IMR-90 (cell line): ENCODE data around the gene C6orf47. TPM values are rescaled to one million over a fixed set of nuclear protein-coding genes. Genes with fewer than 3 reads are reported as not detected.

Experiments used
- ATAC-seq: fragments of 200-7000 bp; cut with Tn5 transposase; 2 replicates; pipeline ENCODE4 v1.9.1; 2020; ENCODE audit warnings: low read depth, mild to moderate bottlenecking, moderate library complexity
- BruUV-seq: library from RNA; stranded (reverse); fragments of 400-500 nt; replicated peaks from 2 replicates; lab custom pipeline; 2021; lab: Mats Ljungman, UMichigan
- CTCF ChIA-PET: fragments of 300-600 bp; formaldehyde crosslinking; extraction: SDS; loops from one replicate; lab custom pipeline; 2021; ENCODE audit warnings: antibody characterized with exemption; lab: Yijun Ruan, JAX
- POLR2A ChIA-PET: fragments of 300-600 bp; sonication (Branson Sonifier 250); formaldehyde crosslinking; loops from one replicate; lab custom pipeline; 2022; ENCODE audit warnings: antibody characterized with exemption; ENCODE audit not compliant: unreplicated experiment; lab: Charles Lee
- DNase-seq: peaks from one replicate; pipeline ENCODE4 v3.0.0; 2013
- H2AFZ ChIP-seq: replicated peaks from 2 replicates; pipeline ENCODE3; 2013; ENCODE audit warnings: low read length, mild to moderate bottlenecking; ENCODE audit not compliant: poor library complexity
- H2AK5ac ChIP-seq: 2 replicates; pipeline ENCODE4 v1.6.1; 2013; ENCODE audit warnings: low read depth, low read length, inconsistent platforms
- H2AK9ac ChIP-seq: replicated peaks from 2 replicates; pipeline ENCODE3; 2013; ENCODE audit warnings: mild to moderate bottlenecking, low read depth, low read length, moderate library complexity; ENCODE audit not compliant: poor library complexity
- H2BK120ac ChIP-seq: 2 replicates; pipeline ENCODE4 v1.6.1; 2013; ENCODE audit warnings: low read depth, low read length, inconsistent platforms
- H2BK15ac ChIP-seq: 3 replicates; pipeline ENCODE4 v1.6.1; 2013; ENCODE audit warnings: low read depth, low read length, inconsistent platforms
- H2BK20ac ChIP-seq: 2 replicates; pipeline ENCODE4 v1.6.1; 2013; ENCODE audit warnings: low read depth, mild to moderate bottlenecking, inconsistent platforms, low read length, moderate library complexity
- H2BK5ac ChIP-seq: 2 replicates; pipeline ENCODE4 v1.6.1; 2013; ENCODE audit warnings: mild to moderate bottlenecking, low read depth, low read length, inconsistent platforms; ENCODE audit not compliant: poor library complexity, severe bottlenecking
- H3K14ac ChIP-seq: replicated peaks from 2 replicates; pipeline ENCODE4 v1.6.1; 2013; ENCODE audit warnings: low read depth, low read length, inconsistent platforms
- H3K18ac ChIP-seq: 2 replicates; pipeline ENCODE4 v1.6.1; 2013; ENCODE audit warnings: low read depth, low read length, control low read depth
- H3K23ac ChIP-seq: 2 replicates; pipeline ENCODE4 v1.6.1; 2013; ENCODE audit warnings: low read depth, low read length, inconsistent platforms
- H3K27ac ChIP-seq: 2 replicates; pipeline ENCODE4 v1.5.1; 2013; ENCODE audit warnings: mild to moderate bottlenecking, control low read depth, low read length; ENCODE audit not compliant: insufficient read depth
- H3K27me3 ChIP-seq: 2 replicates; pipeline ENCODE4 v1.6.1; 2013; ENCODE audit warnings: low read length; ENCODE audit not compliant: control insufficient read depth, insufficient read depth
- H3K36me3 ChIP-seq: 2 replicates; pipeline ENCODE4 v1.6.1; 2013; ENCODE audit warnings: low read length, mixed read lengths; ENCODE audit not compliant: control insufficient read depth, insufficient read depth
- H3K4ac ChIP-seq: 2 replicates; pipeline ENCODE4 v1.6.1; 2013; ENCODE audit warnings: low read depth, low read length, inconsistent platforms
- H3K4me1 ChIP-seq: 2 replicates; pipeline ENCODE4 v1.6.1; 2013; ENCODE audit warnings: low read length, mixed read lengths; ENCODE audit not compliant: control insufficient read depth, insufficient read depth
- H3K4me2 ChIP-seq: 2 replicates; pipeline ENCODE4 v1.6.1; 2013; ENCODE audit warnings: low read depth, mild to moderate bottlenecking, control low read depth, low read length, moderate library complexity
- H3K4me3 ChIP-seq: 2 replicates; pipeline ENCODE4 v1.5.1; 2013; ENCODE audit warnings: low read depth, mild to moderate bottlenecking, control low read depth, low read length, moderate library complexity; ENCODE audit not compliant: insufficient read depth
- H3K56ac ChIP-seq: 2 replicates; pipeline ENCODE4 v1.6.1; 2013; ENCODE audit warnings: low read length, inconsistent platforms; ENCODE audit not compliant: insufficient read depth; ENCODE audit errors: extremely low read depth
- H3K79me1 ChIP-seq, 2 experiments: 2 replicates each; pipeline ENCODE4 v1.6.1; 2013; ENCODE audit warnings: low read length in 2 of 2, inconsistent platforms in 1 of 2, low read depth in 1 of 2
- H3K9ac ChIP-seq: 2 replicates; pipeline ENCODE4 v1.6.1; 2013; ENCODE audit warnings: low read depth, low read length, control low read depth
- H3K9me1 ChIP-seq: 2 replicates; pipeline ENCODE4 v1.6.1; 2013; ENCODE audit warnings: low read length, inconsistent platforms; ENCODE audit not compliant: insufficient read depth
- H3K9me3 ChIP-seq: 2 replicates; pipeline ENCODE4 v1.6.1; 2013; ENCODE audit warnings: low read length; ENCODE audit not compliant: control insufficient read depth, insufficient read depth
- H4K20me1 ChIP-seq: 2 replicates; pipeline ENCODE4 v1.6.1; 2013; ENCODE audit warnings: low read length, inconsistent platforms; ENCODE audit not compliant: insufficient read depth
- H4K5ac ChIP-seq: 2 replicates; pipeline ENCODE4 v1.6.1; 2013; ENCODE audit warnings: mild to moderate bottlenecking, low read depth, low read length, control low read depth
- H4K8ac ChIP-seq, 2 experiments: 2 replicates each; pipeline ENCODE4 v1.6.1; 2013; ENCODE audit warnings: low read depth in 2 of 2, low read length in 2 of 2, control low read depth in 1 of 2, inconsistent platforms in 1 of 2
- H4K91ac ChIP-seq: 2 replicates; pipeline ENCODE4 v1.6.1; 2013; ENCODE audit warnings: low read depth, low read length, inconsistent platforms; ENCODE audit not compliant: insufficient read depth
- CEBPB ChIP-seq: IDR thresholded peaks from 2 replicates; pipeline ENCODE4 v1.6.1; 2012; ENCODE audit warnings: low read depth, low read length, improper control_type of control experiment
- FOS ChIP-seq: fragments of 150-350 bp; IDR thresholded peaks from 2 replicates; pipeline ENCODE4 v1.6.1; 2016; ENCODE audit warnings: low read depth, low read length
- MAFK ChIP-seq: IDR thresholded peaks from 2 replicates; pipeline ENCODE4 v1.6.1; 2012; ENCODE audit warnings: low read depth, low read length, improper control_type of control experiment
- MAZ ChIP-seq: IDR thresholded peaks from 2 replicates; pipeline ENCODE4 v1.6.1; 2012; ENCODE audit warnings: low read depth, mild to moderate bottlenecking, low read length, improper control_type of control experiment, moderate library complexity, borderline replicate concordance
- MXI1 ChIP-seq: IDR thresholded peaks from 2 replicates; pipeline ENCODE4 v1.6.1; 2012; ENCODE audit warnings: low read depth, mild to moderate bottlenecking, low read length, moderate library complexity, borderline replicate concordance
- NFE2L2 ChIP-seq: fragments of 150-350 bp; IDR thresholded peaks from 2 replicates; pipeline ENCODE4 v1.6.1; 2016; ENCODE audit warnings: low read depth, mild to moderate bottlenecking, low read length
- POLR2A ChIP-seq: IDR thresholded peaks from 2 replicates; pipeline ENCODE4 v1.6.1; 2012; ENCODE audit warnings: mild to moderate bottlenecking, low read depth, low read length
- RCOR1 ChIP-seq: IDR thresholded peaks from 2 replicates; pipeline ENCODE4 v1.6.1; 2012; ENCODE audit warnings: mild to moderate bottlenecking, low read length, improper control_type of control experiment; ENCODE audit not compliant: insufficient replicate concordance
- RFX5 ChIP-seq: IDR thresholded peaks from 2 replicates; pipeline ENCODE4 v1.8.0; 2012; ENCODE audit warnings: low read depth, mild to moderate bottlenecking, low read length, moderate library complexity
- SMC3 ChIP-seq: fragments of 150-350 bp; IDR thresholded peaks from 2 replicates; pipeline ENCODE4 v1.6.1; 2016; ENCODE audit warnings: low read depth, mild to moderate bottlenecking, antibody characterized with exemption, low read length, moderate library complexity
- WGBS, 2 experiments: methylation state at CpG; one replicate each; pipeline versions ENCODE4 v1.1.5 to v1.1.7; 2013; ENCODE audit warnings: missing lambda C conversion rate in 2 of 2; ENCODE audit not compliant: insufficient read length in 1 of 2; ENCODE audit errors: extremely low coverage in 2 of 2; 5-methylcytosine and 5-hydroxymethylcytosine counted together
- dilution Hi-C: fragments of 300-500 bp; cut with HindIII; formaldehyde crosslinking; loops from one replicate; pipeline ENCODE4 v1.14.3; 2018; ENCODE audit warnings: low sequenced_read_pairs; ENCODE audit not compliant: unreplicated experiment
- in situ Hi-C: fragments of 300-500 bp; cut with MboI; formaldehyde crosslinking; loops from 3 replicates; pipeline ENCODE4 v1.14.3; 2019; ENCODE audit warnings: low sequenced_read_pairs, inconsistent platforms, mixed read lengths
- intact Hi-C: fragments of 100-400 bp; cut with micrococcal nuclease; formaldehyde crosslinking; loops from 2 replicates; pipeline ENCODE4 v1.10.0; 2022
- polyA plus RNA-seq, 3 experiments: library from polyadenylated mRNA; depleted of rRNA; stranded (reverse); fragments of >200 nt; gene quantifications; 2 replicates each; pipeline ENCODE4 v1.2.3, GENCODE V29; 2012; ENCODE audit warnings: low replicate concordance in 1 of 3
- total RNA-seq: library from RNA; depleted of rRNA; stranded (reverse); fragments of >200 nt; gene quantifications from 2 replicates; pipeline ENCODE4 v1.2.3, GENCODE V29; 2012
- TF ChIP-seq, protein P1 (sequence below): fragments of 150-350 bp; IDR thresholded peaks from 2 replicates; pipeline ENCODE4 v1.6.1; 2016; ENCODE audit warnings: low read depth, mild to moderate bottlenecking, low read length, moderate library complexity, borderline replicate concordance

C6orf47 gene
- total and polyA plus RNA-seq, 2 of the 4 experiments (the other 2 are of a cell fraction), result 8.9 to 14.2 TPM

DNA sequence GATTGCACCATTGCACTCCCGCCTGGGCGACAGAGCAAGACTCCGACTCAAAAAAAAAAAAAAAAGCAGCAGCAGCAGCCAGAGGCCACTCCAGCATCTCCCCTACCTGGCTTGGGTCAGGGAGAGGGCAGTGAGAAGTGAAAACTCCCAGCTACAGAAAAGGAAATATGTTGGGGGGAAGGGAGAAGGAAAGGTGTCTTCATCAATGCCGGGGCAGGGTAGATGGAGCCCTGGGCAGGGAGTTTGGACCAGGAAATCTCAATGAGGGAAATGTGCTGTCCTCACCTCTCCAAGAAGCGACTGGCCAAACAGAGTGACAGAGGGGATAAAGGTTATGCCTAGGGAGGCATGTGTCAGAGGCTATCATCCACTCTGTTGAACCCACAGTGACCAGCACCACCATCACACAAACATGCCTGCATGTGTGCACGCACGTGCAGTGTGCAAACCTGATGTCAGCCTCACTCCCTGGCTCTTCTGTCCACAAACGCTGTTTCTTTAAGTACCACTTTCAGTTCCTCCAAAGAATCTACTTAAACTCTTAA is 46.4 kb downstream of the C6orf47 start:
- Histone ChIP-seq H3K4me1 (no peaks in the 10 kb centered on the region), H4K20me1 (no peaks in the 10 kb centered on the region), H4K8ac (no peak overlapping the region), H3K14ac (no peak overlapping the region), H3K18ac (no peak overlapping the region), H3K4me3 (no peak overlapping the region), H3K27ac (no peak overlapping the region), H3K27me3 (peaks cover 7% of the 10 kb centered on the region), H3K4ac (no peak overlapping the region), H2BK120ac (no peak overlapping the region), H4K91ac (no peak overlapping the region), H3K9ac (no peak overlapping the region), H2AFZ (peak overlapping the region; percentile 44), H3K4me2 (no peak overlapping the region), H2BK15ac (no peak overlapping the region), H2AK5ac (no peak overlapping the region), H2BK20ac (no peak overlapping the region), H4K5ac (no peak overlapping the region), H2AK9ac (no peak overlapping the region), H3K9me1 (0 out of 2 replicates have a peak, but pooled peaks cover 3% of the 10 kb centered on the region), H3K56ac (no peak overlapping the region), H3K9me3 (no peaks in the 10 kb centered on the region), H2BK5ac (no peak overlapping the region), H3K79me1 (no peaks in the 10 kb centered on the region), H3K36me3 (no peaks in the 10 kb centered on the region), H3K23ac (no peak overlapping the region)
- no TSS peak for BruUV-seq
- ATAC-seq, result no peak
- ChIA-PET POLR2A (no interaction called here), CTCF (interaction anchor here (0.7 kb wide), 1 partner anchor 18 kb away, joined by 7 read pairs; no protein-coding TSS in a partner anchor)
- TF ChIP-seq FOS (no peak), MAZ (no peak), RFX5 (no peak), NFE2L2 (no peak), SMC3 (no peak), RCOR1 (no peak), CEBPB (no peak), POLR2A (no peak), MAFK (no peak), MXI1 (no peak)
- TF ChIP-seq, protein P1, sequence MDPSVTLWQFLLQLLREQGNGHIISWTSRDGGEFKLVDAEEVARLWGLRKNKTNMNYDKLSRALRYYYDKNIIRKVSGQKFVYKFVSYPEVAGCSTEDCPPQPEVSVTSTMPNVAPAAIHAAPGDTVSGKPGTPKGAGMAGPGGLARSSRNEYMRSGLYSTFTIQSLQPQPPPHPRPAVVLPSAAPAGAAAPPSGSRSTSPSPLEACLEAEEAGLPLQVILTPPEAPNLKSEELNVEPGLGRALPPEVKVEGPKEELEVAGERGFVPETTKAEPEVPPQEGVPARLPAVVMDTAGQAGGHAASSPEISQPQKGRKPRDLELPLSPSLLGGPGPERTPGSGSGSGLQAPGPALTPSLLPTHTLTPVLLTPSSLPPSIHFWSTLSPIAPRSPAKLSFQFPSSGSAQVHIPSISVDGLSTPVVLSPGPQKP, result no peak
- WGBS, 2 experiments, result no CpG with 5 or more reads among the region's 8 CpGs
- in situ Hi-C loops, result no loop called here
- intact Hi-C loops, result loop anchor here (2.0 kb wide), 1 partner anchor 53 kb away; no protein-coding TSS in a partner anchor
- no peak for DNase-seq
- dilution Hi-C loops, result no loop called here
